Mammary epithelial cell (primary cell): ENCODE measurements around the gene CRACDL.

Source experiments
- CTCF ChIP-seq, 2 donors: IDR thresholded peaks in 1 of 2; conservative IDR thresholded peaks in 1 of 2; 2 replicates each; pipeline ENCODE4 v1.5.1; 2011 to 2012; ENCODE audit warnings: inconsistent platforms in 2 of 2, low read length in 2 of 2, mild to moderate bottlenecking in 2 of 2, control low read depth in 1 of 2, low read depth in 1 of 2; ENCODE audit not compliant: insufficient read depth in 1 of 2; ENCODE audit errors: extremely low read depth in 1 of 2
- EZH2 ChIP-seq: IDR thresholded peaks from 2 replicates; pipeline ENCODE4 v1.6.1; 2012; ENCODE audit warnings: low read length, inconsistent platforms, borderline replicate concordance

GRCh38 chr2:98898423-98898841, 37.6 kb downstream of the CRACDL start:
- TF ChIP-seq EZH2 (no peak), CTCF (conservative IDR thresholded peaks at IDR 0.05 in 1 of 2, IDR thresholded peaks at IDR 0.05 in 1 of 2; ENCODE audit: extremely low read depth in 1 of 2, insufficient read depth in 1 of 2, low read depth in 1 of 2, low read length in 2 of 2) (no peak)
